NCI-H1105 treated with DMSO at 0.1 percent for 48 hours (cell line): ENCODE results near the gene THOC6.
A peak's percentile ranks its signal among the peaks of the same experiment; 100 is the strongest.
"Not testable (repeated sequence)": the region's sequence is repeated elsewhere in the genome, so short reads cannot be mapped to it uniquely, and the experiment has no call there.

Experiments used
- DNase-seq: peaks from one replicate; lab custom pipeline; 2025; lab: John Stamatoyannopoulos, UW

Gene THOC6

DNA sequence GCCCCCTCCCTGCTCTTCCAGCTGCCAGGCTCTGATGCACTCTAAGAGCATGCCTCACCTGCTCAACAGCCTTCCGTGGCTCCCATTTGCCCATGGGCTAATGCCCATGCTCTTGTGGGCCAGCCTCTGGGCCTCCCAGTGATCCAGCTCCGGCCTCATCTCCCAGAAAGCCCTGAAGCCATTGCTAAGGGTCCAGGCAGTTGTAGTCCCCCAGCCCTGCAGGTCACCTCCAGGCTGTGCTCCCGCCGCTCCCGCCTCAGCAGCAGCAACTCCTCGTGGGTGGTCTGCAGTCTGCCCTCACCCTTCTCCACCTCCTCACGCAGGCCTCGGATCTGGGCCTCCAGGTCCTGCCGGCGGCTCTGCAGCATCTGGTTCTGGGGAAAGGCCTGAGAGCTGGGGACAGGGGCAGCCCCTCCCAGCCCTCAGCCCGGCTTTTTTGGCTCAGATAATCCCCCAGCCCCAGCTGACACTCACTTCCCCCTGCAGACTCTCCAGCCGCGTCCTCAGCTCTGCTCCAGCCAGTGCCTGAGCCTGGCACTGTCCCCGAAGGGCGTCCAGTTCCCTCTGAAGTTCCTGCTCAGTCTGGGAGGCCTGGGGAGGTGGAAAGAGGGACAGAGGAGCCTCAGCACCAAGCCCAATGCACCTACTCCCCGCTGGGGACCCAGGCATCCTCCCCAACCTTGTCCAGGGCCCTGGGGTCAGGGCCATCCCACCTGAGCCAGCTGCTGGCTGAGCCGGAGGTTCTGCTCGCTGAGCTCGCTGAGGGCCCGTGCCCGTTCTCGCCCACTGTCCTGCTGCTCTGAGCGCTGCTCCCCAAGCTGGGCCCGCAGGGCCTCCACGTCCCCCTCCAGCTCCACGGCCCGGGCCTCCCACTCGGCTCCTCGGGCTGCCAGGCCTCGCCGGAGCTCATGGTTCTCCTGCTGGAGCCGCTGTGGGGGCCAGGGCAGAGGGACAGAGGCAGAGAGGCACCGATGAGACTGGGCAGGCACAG, 6.7 kb downstream of the THOC6 start:
- no peak for DNase-seq

GRCh38 chr16:3032624-3033023, 8.8 kb downstream of the THOC6 start:
- no peak for DNase-seq

GRCh38 chr16:3035289-3035971, 11.6 kb downstream of the THOC6 start:
- no peak for DNase-seq

DNA sequence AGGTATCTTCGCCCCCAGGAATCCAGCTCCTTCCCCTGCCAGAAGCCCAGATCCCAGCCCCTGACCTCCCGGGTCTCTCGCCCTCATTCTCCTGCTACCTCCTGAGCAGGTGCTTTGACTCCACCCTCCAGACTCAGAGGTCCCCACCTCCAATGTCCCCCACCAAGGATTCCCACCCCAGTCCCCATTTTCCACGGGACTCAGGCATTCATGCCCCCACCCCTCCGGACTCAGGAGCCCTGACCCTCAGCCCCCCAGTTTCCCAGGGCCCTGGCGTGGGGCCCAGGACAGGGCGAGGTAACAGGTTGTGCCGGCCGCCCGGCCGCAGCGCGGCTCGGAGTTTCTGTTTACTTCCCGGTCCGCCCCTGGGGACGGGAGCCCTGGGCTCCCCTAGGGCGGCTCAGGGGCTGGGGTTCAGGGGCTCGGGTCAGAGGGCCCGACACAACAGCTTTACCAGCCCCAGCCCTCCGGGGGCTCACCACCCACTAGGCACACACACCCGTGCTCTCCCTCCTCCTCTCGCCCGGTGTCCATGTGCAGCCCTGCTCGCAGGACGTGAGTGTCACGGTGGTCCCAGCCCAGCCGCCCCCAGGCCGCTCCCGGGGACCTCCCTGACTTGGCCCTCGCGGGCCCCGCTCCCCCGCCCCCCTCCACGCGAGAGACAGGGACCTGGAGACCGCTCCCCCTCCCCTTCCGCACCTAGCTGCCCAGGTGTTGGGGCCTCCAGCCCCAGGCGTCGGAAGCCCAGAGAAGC, 12.3 kb downstream of the THOC6 start:
- no peak for DNase-seq

DNA sequence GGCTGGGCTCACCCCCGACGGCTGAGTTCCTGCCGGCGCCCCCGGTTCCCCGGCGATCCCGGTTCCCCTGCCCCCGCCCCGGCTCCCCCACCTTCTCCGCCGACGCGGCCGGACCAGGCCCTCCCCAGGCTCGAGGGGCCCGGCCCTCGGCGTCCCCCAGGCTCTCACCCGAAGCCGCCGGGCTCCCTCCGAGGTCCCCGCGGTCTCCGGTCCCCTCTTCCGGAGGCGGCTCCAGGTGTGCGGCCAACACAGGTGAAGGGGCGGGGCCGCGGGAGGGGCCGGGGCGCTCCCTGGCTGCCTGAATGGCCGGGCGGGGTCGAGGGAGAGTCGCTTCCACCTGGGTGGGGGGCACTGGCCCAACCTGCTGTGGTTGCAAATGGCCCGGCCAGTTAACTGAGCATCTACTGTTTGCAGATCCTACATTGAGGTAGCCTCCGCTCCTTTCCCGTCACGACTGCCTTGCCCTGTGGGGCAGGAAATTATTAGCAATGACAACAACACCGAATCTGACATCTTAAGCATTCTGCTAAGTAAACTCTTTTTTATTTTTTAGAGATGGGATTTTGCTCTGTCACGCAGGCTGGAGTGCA, 13.0 kb downstream of the THOC6 start, which contains the start of gene BICDL2:
BICDL2 (minus strand) TSS at position 219 of the 590 bp plus-strand sequence. CDS start 1,448 bp downstream, outside the sequence.
- DNase-seq = no peak

DNA sequence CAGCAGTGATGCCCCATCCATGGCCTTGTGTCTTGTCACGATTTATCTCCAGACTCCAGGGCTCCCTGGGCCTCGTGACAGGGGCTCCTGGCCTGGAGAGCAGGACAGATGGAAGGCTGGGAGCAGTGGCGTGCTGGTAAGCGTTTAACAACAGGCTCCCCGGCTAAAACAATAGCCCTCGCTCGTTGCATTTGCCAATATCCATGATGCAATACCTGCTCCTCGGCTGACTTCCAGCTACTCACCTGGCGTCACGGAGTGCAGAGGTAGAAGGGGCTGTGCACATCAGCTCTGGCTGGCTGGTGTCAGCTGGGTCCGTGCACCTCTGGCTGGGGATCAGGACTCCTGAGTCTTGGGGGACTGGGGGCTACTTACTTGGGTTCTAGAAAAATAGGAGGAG, 14.4 kb downstream of the THOC6 start:
- DNase-seq = peak; percentile 7

GRCh38 chr16:3038896-3039295, 15.1 kb downstream of the THOC6 start:
- DNase-seq = no peak

DNA sequence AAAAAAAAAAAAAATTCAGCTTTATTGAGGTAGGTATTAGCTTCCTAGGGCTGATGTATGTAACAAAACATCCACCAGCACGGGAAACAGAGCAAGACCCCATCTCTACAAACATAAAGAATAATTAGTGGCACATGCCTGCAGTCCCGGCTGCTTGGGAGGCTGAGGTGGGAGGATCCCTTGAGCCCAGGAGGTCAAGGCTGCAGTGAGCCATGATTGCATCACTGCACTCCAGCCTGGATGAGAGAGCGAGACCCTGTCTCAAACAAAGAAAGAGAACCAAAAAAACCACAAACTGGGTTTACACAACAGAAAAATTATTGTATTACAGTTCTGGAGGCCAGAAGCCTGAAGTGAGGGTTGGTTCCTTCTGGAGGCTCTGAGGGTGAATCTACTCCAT, 18.5 kb downstream of the THOC6 start:
- DNase-seq = no peak

GRCh38 chr16:3044708-3045107, 20.9 kb downstream of the THOC6 start:
- no peak for DNase-seq

GRCh38 chr16:3045758-3046640, 22.2 kb downstream of the THOC6 start, which contains the start of gene MMP25:
Gene MMP25 (plus strand): TSS chr16:3046561. CDS start chr16:3046918, 357 bp downstream.
- DNase-seq = no peak

- DNase-seq = no peak
Observed at GRCh38 chr16:3046641-3047386, 23.0 kb downstream of the THOC6 start.

GRCh38 chr16:3047387-3047720, 23.5 kb downstream of the THOC6 start:
- DNase-seq = no peak

DNA sequence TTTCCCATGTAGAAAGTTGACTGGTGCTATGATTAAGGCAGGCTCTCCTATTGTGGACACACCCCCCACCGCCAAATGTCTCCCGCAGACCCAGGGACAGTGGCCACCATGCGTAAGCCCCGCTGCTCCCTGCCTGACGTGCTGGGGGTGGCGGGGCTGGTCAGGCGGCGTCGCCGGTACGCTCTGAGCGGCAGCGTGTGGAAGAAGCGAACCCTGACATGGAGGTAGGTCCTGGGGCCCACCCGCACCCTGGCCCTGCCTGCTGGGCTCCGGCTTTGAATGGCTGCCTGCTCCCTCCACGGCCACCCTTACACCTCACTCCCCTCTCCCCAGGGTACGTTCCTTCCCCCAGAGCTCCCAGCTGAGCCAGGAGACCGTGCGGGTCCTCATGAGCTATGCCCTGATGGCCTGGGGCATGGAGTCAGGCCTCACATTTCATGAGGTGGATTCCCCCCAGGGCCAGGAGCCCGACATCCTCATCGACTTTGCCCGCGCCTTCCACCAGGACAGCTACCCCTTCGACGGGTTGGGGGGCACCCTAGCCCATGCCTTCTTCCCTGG, 26.2 kb downstream of the THOC6 start:
- DNase-seq = no peak

GRCh38 chr16:3050487-3050886, 26.7 kb downstream of the THOC6 start:
- DNase-seq = no peak

DNA sequence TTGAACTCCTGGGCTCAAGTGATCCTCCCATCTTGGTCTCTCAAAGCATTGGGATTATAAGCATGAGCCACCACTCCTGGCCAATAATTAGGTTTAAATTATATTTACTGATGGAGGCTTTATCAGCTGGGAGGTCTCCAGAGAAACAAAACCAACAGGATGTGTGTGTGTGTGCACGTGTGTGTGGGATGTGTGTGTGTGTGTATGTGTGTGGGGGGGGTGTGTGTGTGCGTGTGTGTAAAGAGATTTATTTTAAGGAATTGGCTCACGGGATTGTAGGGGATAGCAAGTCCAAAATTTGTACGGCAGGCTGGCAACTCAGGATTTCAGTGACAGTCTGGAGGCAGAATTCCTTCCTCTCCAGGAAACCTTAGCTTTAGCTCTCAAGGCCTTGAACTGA, 27.2 kb downstream of the THOC6 start:
- DNase-seq = no peak

GRCh38 chr16:3051494-3051893, 27.7 kb downstream of the THOC6 start:
- no peak for DNase-seq

- DNase-seq = not testable (repeated sequence)
Observed at GRCh38 chr16:3052571-3053329, 28.9 kb downstream of the THOC6 start.

- DNase-seq = not testable (repeated sequence)
Observed at GRCh38 chr16:3053330-3053710, 29.5 kb downstream of the THOC6 start.
